Fibroblast of lung (primary cell): ENCODE measurements around the gene SEMA3B.

Experiments used
- EZH2 ChIP-seq: IDR thresholded peaks from 2 replicates; pipeline ENCODE4 v1.5.1; 2012; ENCODE audit warnings: low read length, control low read depth, mild to moderate bottlenecking; ENCODE audit errors: missing control alignments
- TF ChIP-seq, protein P1 (sequence below), 2 donors: IDR thresholded peaks in 1 of 2; conservative IDR thresholded peaks in 1 of 2; 1 replicate in 1 of 2; 2 replicates in 1 of 2; pipeline ENCODE4 v1.5.1; 2011 to 2012; ENCODE audit warnings: low read length in 2 of 2, control low read depth in 1 of 2, inconsistent platforms in 1 of 2, low read depth in 1 of 2, mild to moderate bottlenecking in 1 of 2

DNA sequence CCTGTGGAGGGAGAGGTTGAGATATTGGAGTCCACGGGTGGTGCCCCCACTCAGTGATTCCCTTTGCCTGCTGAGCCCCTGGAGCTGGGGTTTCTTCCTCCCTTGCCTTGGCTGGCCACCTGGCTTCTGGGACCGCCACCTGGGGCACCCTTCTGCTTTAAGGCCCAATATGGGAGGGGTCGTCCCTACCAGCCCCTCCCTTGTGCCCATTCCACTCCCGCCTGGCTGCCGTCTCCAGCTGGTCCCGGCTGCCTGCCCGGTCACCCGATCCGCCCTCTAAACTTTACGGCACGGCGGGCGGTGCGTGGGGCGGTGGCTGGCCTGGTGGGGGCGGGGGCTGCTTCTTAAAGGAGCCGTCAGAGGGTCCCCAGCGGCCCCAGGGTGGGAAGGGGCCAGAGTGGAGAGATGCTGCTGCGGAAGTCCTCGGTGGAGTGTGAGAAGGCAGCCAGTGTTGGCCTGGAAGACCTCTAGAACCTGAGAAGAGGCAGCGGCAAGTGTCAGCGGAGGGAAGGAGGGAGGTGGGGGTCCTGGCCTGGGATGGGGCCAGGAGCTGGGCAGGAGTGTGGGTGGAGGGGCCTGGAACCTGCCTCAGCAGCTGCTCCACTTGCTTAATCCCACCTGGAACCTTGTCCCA is 1.6 kb upstream of the SEMA3B start:
- TF ChIP-seq, protein P1, sequence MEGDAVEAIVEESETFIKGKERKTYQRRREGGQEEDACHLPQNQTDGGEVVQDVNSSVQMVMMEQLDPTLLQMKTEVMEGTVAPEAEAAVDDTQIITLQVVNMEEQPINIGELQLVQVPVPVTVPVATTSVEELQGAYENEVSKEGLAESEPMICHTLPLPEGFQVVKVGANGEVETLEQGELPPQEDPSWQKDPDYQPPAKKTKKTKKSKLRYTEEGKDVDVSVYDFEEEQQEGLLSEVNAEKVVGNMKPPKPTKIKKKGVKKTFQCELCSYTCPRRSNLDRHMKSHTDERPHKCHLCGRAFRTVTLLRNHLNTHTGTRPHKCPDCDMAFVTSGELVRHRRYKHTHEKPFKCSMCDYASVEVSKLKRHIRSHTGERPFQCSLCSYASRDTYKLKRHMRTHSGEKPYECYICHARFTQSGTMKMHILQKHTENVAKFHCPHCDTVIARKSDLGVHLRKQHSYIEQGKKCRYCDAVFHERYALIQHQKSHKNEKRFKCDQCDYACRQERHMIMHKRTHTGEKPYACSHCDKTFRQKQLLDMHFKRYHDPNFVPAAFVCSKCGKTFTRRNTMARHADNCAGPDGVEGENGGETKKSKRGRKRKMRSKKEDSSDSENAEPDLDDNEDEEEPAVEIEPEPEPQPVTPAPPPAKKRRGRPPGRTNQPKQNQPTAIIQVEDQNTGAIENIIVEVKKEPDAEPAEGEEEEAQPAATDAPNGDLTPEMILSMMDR (conservative IDR thresholded peaks at IDR 0.05 in 1 of 2, IDR thresholded peaks at IDR 0.05 in 1 of 2; ENCODE audit: low read depth in 1 of 2, low read length in 2 of 2): no peak
- no peak for TF ChIP-seq EZH2
